GM19397 (cell line): ENCODE results near the gene PCK2.

Source experiments
- ATAC-seq: cut with Tn5 transposase; IDR thresholded peaks from one replicate; pipeline ENCODE4 v1.9.1; 2021; ENCODE audit warnings: mild to moderate bottlenecking, moderate library complexity; ENCODE audit not compliant: unreplicated experiment

Gene PCK2

DNA sequence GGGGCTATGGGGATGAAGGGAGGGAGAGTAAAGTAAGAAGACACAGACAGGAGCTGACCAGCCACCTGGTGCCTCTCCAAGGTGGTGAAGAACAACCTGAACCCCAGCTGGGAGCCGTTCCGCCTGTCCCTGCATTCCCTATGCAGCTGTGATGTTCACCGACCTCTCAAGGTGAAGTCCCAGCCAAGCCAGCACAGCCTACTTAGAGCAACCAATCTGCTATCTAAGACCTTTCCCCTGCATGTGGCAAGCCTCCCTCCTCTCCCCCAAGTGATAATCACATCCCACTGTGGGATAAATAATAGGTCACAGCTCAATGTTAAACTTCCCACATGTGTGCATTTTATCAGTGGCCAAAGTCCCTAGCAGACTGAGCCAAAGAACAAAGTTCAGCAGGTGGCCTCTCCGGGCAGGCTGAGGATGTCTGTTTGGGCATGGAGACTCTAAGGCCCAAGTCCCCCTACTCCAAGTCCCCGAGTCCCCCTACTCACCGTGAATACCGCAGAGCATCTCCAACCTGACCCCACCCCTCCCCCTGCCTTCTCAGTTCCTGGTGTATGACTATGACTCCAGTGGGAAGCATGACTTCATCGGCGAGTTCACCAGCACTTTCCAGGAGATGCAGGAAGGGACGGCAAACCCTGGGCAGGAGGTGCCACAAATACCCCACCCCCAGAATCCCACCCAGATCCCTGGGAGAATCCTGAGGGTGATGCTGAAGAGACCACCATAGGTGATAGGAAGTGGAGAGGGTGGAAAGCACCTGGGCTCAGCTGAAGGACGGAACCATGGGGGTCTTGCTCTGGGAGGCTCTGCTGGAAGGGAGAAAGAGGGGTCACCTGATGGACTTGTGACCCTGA, 19.3 kb upstream of the PCK2 start:
- no peak for ATAC-seq

DNA sequence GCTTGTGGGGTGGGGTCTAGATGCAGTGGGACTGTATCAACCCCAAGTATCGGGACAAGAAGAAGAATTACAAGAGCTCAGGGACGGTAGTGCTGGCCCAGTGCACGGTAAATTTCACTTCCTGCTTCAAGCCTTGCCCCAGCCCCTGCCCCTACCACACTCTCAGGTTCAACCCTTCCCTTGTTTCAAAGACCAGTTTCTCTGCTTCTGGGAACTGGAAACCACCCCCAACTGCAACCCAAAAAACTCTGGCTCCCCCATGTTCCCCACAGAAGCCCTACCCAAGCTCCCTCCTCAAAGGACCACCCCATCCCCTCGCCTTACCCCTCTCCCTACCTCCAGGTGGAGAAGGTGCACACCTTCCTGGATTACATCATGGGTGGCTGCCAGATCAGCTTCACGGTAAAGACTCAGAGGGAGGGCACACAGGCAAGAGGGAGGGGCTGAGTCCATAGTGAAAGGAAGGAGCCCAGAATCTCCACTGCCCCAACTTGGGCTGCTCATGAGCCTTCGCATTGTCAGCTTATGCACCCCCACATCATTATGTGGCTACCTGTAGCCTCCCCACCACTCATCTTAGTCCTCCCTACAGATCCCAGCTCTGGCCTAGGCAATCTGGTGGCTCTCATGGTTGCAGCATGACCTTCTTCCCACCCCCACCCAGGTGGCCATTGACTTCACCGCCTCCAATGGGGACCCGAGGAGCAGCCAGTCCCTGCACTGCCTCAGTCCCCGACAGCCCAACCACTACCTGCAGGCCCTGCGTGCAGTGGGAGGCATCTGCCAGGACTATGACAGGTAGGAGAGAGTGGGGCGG, 18.4 kb upstream of the PCK2 start:
- no peak for ATAC-seq

GRCh38 chr14:24076302-24076601, 17.9 kb upstream of the PCK2 start:
- ATAC-seq, result no peak

GRCh38 chr14:24077086-24077485, 17.0 kb upstream of the PCK2 start:
- ATAC-seq, result no peak

DNA sequence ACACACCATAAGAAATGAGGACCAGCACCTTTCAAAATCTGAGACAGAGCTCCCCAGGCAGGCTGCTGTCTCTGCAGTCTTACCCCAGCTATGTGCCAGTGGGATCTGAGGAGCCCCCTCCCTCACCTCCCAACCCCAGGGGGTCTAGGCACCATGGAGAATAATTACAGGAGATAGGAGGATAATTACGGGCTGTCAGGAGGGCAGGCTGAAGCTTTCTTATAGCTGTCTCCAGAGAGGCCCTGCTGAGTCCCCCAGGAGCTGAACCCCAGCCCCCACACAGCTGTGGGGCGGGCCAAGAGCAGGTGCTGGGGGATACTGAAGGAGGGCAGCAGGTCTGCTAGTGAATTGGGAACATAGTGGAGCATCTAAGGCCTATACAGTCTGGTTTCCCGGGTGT, 16.0 kb upstream of the PCK2 start:
- ATAC-seq, result no peak

DNA sequence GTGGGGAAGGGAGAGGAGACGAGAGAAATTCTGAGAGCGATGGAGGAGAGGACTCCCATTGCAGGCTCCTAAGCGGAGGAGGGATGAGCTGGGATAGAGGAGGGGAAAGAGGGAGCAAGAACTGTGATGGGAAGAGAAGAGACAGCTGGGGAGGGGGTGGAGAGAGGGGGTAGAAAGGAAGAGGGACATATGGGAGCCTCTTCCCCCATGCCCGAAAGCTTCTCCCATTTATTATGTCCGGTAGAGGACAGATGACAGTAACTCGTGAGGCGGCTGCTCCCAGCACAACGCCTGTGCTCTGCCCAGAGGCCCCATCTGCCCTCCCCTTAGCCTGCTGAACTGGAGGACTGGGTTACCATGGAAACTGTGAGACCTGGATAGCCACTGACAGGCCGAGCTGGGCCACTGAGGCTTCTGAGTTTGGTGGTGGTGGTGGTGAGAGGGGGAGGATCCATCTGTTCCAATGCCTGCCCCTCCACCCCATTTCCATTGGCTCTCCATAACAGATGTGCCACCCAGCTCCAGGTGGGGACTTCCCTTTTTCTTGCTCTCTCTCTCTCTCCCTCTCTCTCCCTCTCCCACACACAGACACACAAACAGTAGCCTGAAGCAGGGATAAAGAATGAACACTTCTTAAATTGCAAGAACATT, 14.5 kb upstream of the PCK2 start:
- ATAC-seq, result no peak

DNA sequence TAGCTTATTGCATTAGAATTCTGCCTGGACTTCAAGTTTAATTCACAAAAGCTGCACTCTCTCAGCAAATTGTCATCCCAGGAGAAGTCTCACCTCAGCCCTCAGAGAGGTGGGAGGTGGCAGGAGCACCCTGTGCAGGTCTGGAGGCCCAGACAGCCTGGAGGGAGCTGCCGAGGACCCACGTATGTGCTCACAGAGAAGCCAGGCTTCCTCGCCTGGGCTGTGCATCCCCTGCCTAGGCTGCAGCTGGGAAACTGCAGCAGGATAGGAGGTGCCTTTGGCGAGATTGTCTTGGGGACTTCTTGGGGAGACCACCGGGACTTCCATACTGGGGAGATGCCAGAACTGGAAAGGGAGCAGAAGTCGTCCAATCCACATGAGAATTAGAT, 14.0 kb upstream of the PCK2 start:
- ATAC-seq, result no peak

DNA sequence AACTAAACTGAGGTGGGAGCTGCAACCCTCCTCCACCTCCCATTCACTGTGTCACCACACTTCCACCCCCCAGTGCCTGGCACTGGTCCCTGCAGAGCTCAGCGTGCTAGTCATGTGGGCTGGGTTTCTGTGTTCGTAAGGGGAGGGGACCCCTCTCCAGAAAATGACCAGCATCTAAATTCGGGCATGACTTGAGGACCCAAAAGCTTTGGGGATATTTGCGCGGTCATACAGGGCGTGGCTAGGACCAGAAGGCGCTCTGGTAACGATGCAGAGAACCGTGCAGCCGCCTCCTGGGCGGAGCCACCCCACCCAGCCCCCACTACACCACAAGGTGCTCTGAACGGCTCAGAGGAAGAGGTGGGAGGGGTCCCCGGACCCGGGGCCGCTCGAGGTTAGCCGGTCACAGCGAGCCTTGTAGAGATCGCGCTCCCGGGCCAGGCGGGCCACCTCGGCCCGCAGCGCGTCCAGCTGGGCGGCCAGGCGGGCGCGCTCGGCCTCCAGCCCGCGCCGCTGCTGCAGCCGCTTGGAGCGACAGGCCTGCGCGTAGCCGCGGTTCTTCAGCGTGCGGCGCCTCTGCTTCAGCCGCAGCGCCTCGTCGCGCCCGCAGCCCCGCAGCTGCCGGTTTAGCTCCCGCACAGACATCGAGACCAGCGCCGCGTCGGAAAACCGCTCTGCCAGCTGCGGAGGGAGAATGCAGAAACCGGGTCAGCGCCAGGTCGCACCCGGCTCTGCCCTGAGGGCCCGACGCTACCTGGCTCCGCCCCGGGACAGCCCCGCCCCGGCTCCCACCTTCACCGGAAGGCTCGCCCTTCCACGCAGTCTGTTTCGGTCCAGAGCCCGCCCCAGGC, 13.0 kb upstream of the PCK2 start:
- peak; percentile 95 for ATAC-seq

GRCh38 chr14:24081739-24082211, 12.3 kb upstream of the PCK2 start:
- no peak for ATAC-seq

DNA sequence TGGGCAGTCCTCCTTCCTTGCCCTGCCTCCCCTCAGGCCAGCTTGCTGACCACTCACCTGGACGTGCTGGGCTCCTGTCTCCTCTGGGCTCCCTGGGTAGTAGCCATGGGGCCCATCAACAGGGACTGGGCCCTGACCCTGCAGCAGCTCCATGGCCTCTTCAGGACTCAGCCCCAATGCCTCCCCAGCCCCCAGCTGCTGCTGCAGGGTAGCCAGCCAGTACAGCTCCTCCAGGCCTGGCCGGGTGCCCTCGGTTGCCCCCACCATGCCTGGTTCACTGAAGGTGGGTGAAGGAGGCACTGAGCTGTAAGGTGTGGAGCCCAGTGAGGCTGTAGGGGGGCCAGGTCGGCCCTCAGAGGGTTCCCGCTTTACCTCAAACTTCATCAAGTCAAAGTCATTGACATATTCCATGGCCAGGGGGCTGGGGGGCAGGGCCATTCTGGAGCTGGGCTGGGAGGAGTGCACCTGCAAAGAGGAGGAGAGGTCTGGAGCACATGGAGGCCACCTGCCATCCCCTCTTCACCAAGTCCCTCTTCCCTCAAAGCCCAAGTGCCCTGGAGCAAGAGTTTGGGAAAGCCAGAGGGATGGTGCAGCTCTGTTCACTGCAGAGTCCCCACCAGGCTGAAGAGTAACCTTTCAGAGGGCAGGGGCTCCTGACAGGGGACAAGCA, 11.6 kb upstream of the PCK2 start:
- ATAC-seq, result no peak

- no peak for ATAC-seq
Measured at GRCh38 chr14:24083462-24083861, 10.6 kb upstream of the PCK2 start.

GRCh38 chr14:24084440-24084839, 9.7 kb upstream of the PCK2 start:
- ATAC-seq, result no peak

DNA sequence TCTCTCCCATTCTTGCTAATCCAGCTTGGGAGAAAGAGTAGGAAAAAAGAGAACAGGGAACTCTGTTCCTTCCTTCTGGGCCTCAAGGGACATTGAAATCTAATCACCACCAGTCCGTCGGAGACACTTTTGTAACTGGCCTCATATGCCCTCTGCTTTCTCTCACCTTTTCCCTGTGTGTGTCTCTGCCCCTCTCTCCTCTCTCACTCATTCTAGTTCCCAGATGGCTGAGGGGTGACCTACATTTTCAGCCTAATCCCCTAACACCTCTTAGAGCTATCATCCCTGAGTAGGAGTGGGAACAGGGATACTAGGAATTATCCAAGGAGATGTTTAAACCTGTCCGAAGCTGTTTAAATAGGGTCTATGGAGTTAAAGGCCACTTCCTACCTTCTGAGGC, 8.9 kb upstream of the PCK2 start:
- ATAC-seq, result no peak

DNA sequence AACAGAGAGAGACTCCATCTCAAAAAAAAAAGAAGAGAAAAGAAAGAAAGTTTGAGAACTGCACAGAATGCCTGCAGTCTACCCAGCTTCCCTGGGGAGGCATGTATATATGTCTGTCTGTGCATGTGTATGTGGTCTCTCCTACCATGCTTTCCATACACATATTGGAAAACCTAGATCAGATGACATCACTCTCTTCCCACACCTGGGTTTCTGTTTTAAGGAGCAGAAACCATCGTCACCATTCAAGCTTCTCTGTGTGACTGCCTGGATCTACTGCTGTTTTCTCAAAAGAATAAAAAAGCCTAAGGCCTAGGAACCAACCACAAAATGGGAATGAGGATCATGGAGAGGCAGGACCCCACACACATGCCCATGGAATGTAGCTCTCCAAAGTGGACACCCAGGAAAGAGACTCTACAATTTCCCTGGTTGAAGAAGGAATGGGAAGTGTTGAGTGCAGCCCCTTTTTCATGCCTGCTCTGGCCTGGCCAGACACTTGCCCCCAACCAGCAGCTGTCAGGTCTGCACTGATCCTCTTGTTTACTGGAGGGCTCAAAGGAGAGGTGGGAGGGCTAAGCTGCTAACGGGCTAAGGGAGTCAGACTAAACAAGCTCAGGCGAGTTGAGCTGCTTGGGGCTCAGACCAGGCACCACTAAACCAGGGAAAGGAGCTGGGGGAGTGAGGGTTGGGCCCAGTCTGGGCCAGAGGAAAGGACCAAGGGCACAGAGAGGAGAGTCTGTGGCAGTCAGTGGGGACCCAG, 7.7 kb upstream of the PCK2 start:
- ATAC-seq, result no peak

DNA sequence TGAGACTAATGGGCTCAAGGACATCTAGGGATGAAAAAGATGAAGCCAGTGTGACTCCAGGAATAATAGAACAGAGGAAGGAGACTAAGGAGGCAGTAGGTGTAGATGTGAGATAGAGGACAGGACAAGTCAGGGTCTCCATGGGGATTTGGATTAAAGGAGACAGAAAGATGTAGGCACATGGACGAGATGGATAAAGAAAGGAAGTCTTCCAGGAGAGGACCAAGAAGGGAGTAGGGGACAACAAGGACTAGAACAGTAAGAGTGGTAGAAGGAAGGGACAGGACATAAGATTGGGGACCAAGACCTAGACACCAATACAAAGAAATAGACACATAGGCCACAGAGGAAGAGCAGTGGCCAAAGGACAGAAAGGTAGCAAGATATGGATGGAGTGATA, 7.1 kb upstream of the PCK2 start:
- ATAC-seq, result no peak

GRCh38 chr14:24088095-24088494, 6.0 kb upstream of the PCK2 start:
- no peak for ATAC-seq

DNA sequence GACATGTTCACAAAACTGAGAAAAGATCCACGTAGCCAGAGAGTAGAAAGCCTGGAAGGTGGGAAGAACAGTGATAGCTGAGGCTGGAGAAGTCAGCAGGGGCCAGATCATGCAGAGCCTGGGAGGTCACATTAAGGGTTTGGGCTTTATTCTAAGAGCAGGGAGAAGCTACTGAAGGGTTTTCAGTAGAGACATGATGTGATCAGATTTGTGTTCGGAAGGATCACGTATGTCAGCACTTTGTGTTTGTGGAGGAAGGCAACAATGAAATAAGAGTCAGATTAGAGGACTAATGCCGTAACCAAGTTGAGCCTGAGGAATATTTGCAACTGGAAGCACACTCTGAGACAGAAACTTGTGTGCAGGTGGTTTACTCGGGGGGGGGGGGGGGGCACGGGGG, 4.2 kb upstream of the PCK2 start:
- no peak for ATAC-seq

DNA sequence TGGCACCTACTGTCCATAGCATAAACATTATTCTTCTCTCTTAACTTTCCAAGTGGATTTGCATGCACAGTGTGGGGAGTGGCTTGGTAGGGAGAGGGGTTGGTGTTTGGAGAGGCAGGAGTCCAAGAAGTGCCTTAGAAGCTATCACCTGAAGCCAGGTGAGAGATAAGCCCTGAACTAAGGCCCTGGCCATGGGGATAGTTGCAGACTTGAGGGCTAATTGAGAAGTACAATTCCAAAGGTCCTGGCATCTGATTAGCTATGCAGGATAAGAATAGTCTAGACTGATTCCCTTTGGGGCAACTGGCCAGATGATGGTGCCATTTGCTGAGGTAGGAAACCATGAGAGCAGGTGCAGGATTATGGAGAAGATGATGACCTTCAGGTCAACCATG, 2.0 kb upstream of the PCK2 start:
- no peak for ATAC-seq

DNA sequence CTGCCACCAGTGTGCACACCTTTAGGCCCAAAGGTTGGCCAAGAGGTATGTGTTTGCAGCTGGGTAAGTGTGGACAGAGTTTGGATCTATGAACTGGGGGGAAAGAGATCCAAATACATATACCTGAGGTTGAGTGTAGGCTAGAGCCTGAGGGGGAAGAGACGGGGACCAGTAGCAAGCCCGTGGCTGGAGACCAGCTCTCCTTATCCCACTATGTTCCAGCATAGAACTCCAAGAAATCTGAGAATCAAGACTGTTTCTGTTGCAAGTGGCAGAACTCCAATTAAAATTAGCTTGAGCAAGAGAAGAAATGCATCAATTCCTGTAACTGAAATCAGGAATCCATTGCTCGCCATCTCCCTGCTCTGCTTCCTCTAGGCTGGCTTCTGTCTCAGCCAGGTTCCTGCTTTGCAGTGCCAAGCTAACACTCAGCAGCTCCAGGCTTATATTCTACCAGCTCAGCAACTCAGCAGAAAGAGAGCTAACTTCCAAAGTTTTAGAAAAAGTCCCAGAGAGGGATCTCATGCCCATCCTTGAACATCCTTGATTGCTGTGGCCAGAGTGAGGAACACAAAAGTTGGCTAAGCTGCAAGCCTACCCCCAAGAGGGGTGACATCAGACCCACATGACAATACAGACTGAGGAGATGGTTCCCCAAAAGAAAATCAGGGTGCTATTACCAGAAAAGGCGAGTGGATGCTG, 1.5 kb upstream of the PCK2 start:
- ATAC-seq, result no peak
